Mucosa of descending colon (tissue), 3 donors: ENCODE data around the gene RPL10A. TPM values are rescaled to one million over a fixed set of nuclear protein-coding genes. Genes with fewer than 3 reads are reported as not detected.

Source experiments
- ATAC-seq: fragments of 200-7000 bp; cut with Tn5 transposase; one replicate; pipeline ENCODE4 v1.9.1; 2020; ENCODE audit warnings: mild to moderate bottlenecking, moderate library complexity
- DNase-seq, 3 donors: peaks; one replicate each; pipeline ENCODE4 v3.0.0-alpha.2; 2020
- H3K36me3 ChIP-seq: fragments of 200-600 bp; one replicate; pipeline ENCODE4 v1.8.0; 2021; ENCODE audit warnings: low read depth, mild to moderate bottlenecking
- H3K4me1 ChIP-seq: fragments of 200-600 bp; one replicate; pipeline ENCODE4 v1.8.0; 2021; ENCODE audit warnings: low read depth, mild to moderate bottlenecking
- H3K4me3 ChIP-seq: fragments of 200-600 bp; one replicate; pipeline ENCODE4 v1.8.0; 2021; ENCODE audit warnings: mild to moderate bottlenecking
- H3K9me3 ChIP-seq: fragments of 200-600 bp; one replicate; pipeline ENCODE4 v1.8.0; 2021; ENCODE audit warnings: mild to moderate bottlenecking
- CTCF ChIP-seq: fragments of 200-600 bp; IDR thresholded peaks from one replicate; pipeline ENCODE4 v1.8.0; 2022; ENCODE audit warnings: antibody characterized with exemption, mild to moderate bottlenecking
- intact Hi-C, 2 donors: fragments of 100-400 bp; cut with DNase I in 1 of 2; cut with micrococcal nuclease in 1 of 2; formaldehyde crosslinking; loops; one replicate each; pipeline versions ENCODE4 v1.11.0 to v1.11.1; 2022; cut with DNase I, micrococcal nuclease
- total RNA-seq, 3 donors: library from RNA; stranded (reverse); fragmentation: NEBNext Ultra II Directional in 2 of 3; extraction: Animal tissue kit (Norgen Biotek cat#: 25700) in 2 of 3; gene quantifications; one replicate each; pipeline versions ENCODE4 v1.2.1 to v1.2.4, GENCODE V29; 2021 to 2023
- donor health status: DM: no; HTN: no; CAD: no; lungs with moderate emphysema.
- donor health status: DM: no; HTN: no; CAD: no.
- donor health status: DM: no; HTN: yes; CAD: no.

RPL10A gene
- total RNA-seq, 3 donors from 2014 or later = 849 to 1,069 (median 985) TPM

- intact Hi-C loops = no loop called here
- DNase-seq (no peak), ATAC-seq (no peak)
- H3K36me3 ChIP-seq = no peaks in the 10 kb centered on the region
- TF ChIP-seq CTCF = no peak
- H3K4me1 ChIP-seq = no peaks in the 10 kb centered on the region
- no peaks in the 10 kb centered on the region for H3K9me3 ChIP-seq
- H3K4me3 ChIP-seq = no peak overlapping the region
Observed at GRCh38 chr6:35508027-35508426, 39.8 kb downstream of the RPL10A start.

GRCh38 chr6:35508542-35508941 is 40.3 kb downstream of the RPL10A start:
- no peak for TF ChIP-seq CTCF
- intact Hi-C loops = no loop called here
- no peak for ATAC-seq

DNA sequence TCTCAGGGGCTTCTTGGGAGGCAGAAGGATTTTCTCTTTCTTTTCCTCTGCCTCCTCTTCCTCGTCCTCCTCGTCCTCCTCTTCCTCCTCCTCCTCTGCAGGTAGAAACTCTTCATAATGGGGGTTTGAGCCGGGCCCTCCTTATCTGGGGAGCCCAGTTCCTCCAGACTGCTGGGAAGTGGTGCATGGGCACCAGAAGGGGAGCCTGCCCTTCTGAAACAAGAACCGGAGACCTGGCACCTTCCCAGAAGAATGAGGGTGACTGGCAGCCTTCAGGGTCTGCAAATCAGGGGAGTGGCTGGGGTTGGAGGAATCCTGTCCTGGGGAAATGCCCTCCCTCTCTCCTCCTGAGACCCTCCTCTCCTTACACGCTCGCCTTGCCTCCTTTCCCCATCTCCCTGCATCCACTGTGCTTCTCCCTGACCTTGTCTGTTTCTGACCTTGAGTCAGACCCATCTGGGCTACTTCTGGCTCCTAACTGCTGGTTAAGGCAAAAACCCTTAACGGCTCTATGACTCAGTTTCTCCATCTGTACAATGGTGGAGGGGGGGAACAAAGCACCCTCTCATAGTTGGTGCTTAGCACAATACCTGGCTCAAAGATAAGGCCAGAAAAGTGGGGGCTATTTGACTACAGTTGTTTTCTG is 42.8 kb downstream of the RPL10A start:
- DNase-seq (no peak), ATAC-seq (no peak)
- no peaks in the 10 kb centered on the region for H3K36me3 ChIP-seq
- no peak for TF ChIP-seq CTCF
- H3K4me1 ChIP-seq = no peaks in the 10 kb centered on the region
- no peak overlapping the region for H3K4me3 ChIP-seq
- no peaks in the 10 kb centered on the region for H3K9me3 ChIP-seq
- intact Hi-C loops = no loop called here

More at GRCh38 chr6:35508542-35508941, 40.3 kb downstream of the RPL10A start:
- no peak for DNase-seq
- no peaks in the 10 kb centered on the region for H3K9me3 ChIP-seq
- no peaks in the 10 kb centered on the region for H3K4me1 ChIP-seq
- no peak overlapping the region for H3K4me3 ChIP-seq
- H3K36me3 ChIP-seq = no peaks in the 10 kb centered on the region

DNA sequence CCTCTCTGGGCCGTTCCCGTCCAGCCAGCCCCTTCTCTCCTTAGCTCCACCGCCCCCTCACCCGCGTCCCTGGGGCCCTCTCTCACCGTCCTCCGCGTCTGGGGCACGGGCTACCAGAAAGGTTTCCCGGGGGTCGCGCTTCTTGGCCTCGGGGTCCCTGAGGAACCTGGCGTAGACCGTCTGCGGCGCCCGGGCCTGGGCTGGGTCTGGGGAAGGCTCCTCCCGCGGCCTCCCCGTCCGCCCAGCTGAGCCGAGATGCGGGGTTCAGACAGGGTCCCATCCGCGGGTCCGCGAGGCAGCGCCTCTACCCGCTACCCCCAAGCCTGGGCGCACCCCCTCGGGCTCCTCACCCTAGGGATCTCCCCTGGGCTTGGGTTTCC is 43.4 kb downstream of the RPL10A start:
- DNase-seq (no peak), ATAC-seq (no peak)
- TF ChIP-seq CTCF = no peak
- Histone ChIP-seq H3K9me3 (no peaks in the 10 kb centered on the region), H3K4me3 (no peak overlapping the region), H3K36me3 (no peaks in the 10 kb centered on the region), H3K4me1 (no peaks in the 10 kb centered on the region)
- intact Hi-C loops = no loop called here

DNA sequence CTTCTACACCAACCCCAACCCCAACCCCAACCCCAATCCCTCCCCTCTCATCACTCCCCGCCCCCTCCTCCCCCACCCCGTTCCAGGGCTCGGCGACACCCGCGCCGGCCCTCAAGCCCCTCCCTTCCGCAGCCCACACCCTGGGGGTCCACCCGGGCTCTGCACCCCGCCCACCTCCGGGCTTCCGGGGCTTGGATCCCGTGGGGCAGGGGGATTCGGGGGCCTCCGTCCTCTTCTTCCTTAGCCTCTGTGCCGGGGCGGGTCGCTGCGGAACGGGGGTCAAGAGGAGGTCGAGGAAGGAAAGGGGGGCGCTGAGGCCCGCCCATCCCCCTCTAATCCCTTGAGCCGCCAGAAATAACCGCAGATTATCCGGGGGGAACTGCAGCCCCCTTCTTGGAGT is 43.8 kb downstream of the RPL10A start:
- no peak for ATAC-seq
- Histone ChIP-seq H3K4me3 (no peak overlapping the region), H3K4me1 (no peaks in the 10 kb centered on the region), H3K9me3 (no peaks in the 10 kb centered on the region), H3K36me3 (no peaks in the 10 kb centered on the region)
- no peak for DNase-seq
- intact Hi-C loops = no loop called here
- no peak for TF ChIP-seq CTCF

GRCh38 chr6:35512740-35513139 is 44.5 kb downstream of the RPL10A start, which contains the start of gene TULP1:
Gene TULP1, minus strand, starts transcription at chr6:35512896. Its CDS starts 38 bp downstream, at chr6:35512858.
- no peak for TF ChIP-seq CTCF
- intact Hi-C loops = no loop called here
- ATAC-seq (no peak), DNase-seq (no peak)
- no peaks in the 10 kb centered on the region for H3K36me3 ChIP-seq
- no peak within 1 kb of the TSS for H3K4me3 ChIP-seq
- no peaks in the 10 kb centered on the region for H3K4me1 ChIP-seq
- H3K9me3 ChIP-seq = no peaks in the 10 kb centered on the region
